Measurements from ENCODE around the gene KCNH5.
"Not testable (repeated sequence)": the region's sequence is repeated elsewhere in the genome, so short reads cannot be mapped to it uniquely, and the experiment has no call there.

The KCNH5 gene

GRCh38 chr14:62882967-62883366 lies 162.3 kb downstream of the KCNH5 start:
- no peak for DNase-seq

- no peak for DNase-seq
These were observed 178.9 kb downstream of the KCNH5 start for GRCh38 chr14:62866376-62866775.

DNA sequence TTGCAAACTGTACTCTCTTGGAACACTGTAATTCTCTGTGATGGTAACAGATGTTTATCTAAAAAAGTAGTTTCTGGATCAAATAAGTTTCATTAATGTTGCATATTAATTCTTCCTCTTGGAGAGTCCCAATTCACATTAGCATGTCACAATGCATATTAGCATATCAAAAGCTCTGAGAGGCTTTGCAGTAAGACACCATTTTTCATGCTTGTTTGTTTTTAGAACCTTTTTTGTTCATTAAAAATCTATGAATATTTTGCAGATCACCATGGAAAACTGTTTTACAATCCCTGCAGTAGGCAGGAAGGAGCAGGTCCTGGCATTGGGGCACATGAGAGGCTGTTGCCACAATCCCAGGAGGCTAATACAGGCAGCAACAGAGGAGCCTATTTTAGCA lies 180.7 kb downstream of the KCNH5 start:
- no peak for DNase-seq

- DNase-seq = not testable (repeated sequence)
These were observed 187.2 kb downstream of the KCNH5 start for GRCh38 chr14:62858011-62858410.

GRCh38 chr14:62854951-62855350 lies 190.3 kb downstream of the KCNH5 start:
- DNase-seq = no peak

- DNase-seq = no peak
These were observed 198.1 kb downstream of the KCNH5 start for GRCh38 chr14:62847168-62847567.

GRCh38 chr14:62844546-62844945 lies 200.7 kb downstream of the KCNH5 start:
- DNase-seq = no peak

GRCh38 chr14:62824086-62824485 lies 221.2 kb downstream of the KCNH5 start:
- no peak for DNase-seq

DNA sequence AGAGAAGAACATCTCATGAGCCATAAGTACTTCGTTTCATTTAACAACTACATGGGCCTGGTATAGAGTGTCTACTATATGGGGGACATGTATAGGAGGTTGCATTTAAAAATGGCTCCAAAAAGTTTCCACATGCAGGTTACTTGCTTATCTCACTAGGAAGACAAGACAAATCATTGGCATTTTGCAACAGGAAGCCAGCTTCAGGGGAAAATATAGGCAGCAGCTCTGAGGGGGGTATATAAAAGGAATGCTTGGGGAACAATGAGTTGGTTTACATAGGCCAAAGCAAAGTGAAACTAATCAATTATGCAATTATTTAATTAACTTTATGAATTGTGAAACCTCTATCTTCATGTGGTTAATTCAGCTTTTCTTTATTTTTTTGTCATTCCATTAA lies 225.3 kb downstream of the KCNH5 start:
- DNase-seq = no peak

DNA sequence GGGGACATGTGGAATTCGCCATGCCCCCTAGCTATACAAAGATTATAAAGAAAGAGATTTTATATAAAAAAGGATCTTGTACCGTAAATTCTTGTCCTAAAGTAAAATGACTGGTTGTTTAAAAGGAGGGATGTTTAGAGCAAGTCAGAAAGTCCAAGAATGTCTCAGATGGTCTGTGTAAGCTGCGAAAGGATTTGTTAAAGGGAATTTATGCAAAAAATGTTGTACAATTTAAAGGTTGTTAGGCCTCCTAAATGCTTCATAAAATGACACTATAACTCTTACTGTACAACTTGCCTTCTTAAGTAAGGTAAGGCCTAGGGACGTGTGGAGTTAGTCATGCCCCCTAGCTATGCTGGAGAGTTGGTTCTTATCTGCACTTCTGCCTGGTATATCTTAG lies 237.6 kb downstream of the KCNH5 start:
- no peak for DNase-seq

GRCh38 chr14:62800577-62800976 lies 244.7 kb downstream of the KCNH5 start:
- DNase-seq = no peak

DNA sequence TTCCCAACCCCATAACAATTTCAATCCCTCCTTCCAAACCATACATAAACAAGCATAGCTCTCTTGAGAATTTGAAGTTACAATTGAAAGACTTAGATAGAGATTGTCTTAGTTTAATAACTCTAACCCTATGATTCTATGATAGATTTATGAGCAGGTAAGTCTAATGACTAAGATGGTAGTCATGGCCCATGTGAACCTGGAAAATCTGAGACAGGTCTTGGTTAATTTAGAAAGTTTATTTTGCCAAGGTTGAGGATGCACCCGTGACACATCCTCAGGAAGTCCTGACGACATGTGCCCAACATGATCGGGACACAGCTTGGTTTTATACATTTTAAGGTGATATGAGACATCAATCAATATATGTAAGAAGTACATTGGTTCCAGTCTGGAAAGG lies 248.8 kb downstream of the KCNH5 start:
- no peak for DNase-seq

DNA sequence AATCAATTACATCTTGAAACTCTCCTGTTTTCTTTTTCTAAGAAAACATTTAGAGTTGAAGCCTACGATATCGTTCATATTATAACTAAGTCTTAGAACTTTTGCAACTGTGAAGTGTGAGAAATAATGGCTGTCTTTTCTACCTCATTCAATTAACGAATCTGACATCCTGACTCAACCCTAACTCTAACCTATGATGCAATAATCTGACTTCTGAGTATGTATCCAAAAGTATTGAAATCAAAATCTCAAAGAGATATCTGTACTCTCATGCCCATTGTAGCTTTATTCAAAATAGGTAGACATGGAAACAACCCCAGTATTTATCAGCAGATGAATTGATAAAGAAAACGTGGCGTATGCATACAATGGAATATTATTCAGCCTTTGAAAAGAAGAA lies 252.7 kb downstream of the KCNH5 start:
- no peak for DNase-seq

GRCh38 chr14:62781328-62781727 lies 263.9 kb downstream of the KCNH5 start:
- DNase-seq = not testable (repeated sequence)

DNA sequence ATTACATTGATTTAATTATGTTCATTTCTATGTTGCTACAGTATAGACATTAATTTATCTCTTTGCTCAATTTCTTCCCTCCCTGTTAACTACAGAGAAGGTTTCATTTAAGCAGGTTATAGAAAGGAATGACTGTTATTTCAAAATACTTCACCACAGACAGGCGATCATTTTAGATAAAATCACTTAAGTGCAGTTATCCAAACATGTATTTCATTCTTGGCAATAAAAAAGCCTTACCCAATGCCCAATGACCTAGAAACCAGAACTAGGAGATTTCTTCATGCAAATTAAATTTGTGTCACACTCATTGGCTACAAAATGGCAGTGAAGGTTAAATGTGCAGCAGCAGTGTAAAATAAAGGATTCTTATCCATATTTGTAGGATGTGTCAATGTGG lies 266.4 kb downstream of the KCNH5 start:
- no peak for DNase-seq

GRCh38 chr14:62778310-62778709 lies 266.9 kb downstream of the KCNH5 start:
- no peak for DNase-seq

GRCh38 chr14:62777510-62777909 lies 267.7 kb downstream of the KCNH5 start:
- no peak for DNase-seq

GRCh38 chr14:62776300-62776699 lies 269.0 kb downstream of the KCNH5 start:
- no peak for DNase-seq

GRCh38 chr14:62768753-62769152 lies 276.5 kb downstream of the KCNH5 start:
- DNase-seq = no peak

GRCh38 chr14:62763951-62764350 lies 281.3 kb downstream of the KCNH5 start:
- no peak for DNase-seq

DNA sequence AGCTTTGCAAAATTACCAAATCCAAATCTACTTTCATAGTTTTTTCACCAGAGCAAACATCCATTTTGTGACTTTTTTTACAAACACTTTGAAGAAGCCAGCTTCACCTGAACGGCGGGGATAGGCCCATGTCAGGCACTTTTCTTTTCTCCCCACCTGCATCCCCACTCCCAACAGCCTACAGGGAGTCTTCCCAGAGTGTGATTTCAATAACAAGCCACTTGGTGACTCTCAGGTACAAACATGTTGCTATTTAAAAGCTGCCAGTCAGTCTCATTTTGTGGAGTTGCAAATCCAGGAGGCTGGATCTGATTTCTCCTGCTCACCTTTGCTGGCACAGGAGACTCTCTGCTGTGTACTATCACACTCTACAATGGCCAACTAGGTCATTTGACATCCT lies 285.5 kb downstream of the KCNH5 start:
- no peak for DNase-seq

- DNase-seq = not testable (repeated sequence)
These were observed 298.4 kb downstream of the KCNH5 start for GRCh38 chr14:62746881-62747280.

GRCh38 chr14:62745496-62745895 lies 299.8 kb downstream of the KCNH5 start:
- no peak for DNase-seq

DNA sequence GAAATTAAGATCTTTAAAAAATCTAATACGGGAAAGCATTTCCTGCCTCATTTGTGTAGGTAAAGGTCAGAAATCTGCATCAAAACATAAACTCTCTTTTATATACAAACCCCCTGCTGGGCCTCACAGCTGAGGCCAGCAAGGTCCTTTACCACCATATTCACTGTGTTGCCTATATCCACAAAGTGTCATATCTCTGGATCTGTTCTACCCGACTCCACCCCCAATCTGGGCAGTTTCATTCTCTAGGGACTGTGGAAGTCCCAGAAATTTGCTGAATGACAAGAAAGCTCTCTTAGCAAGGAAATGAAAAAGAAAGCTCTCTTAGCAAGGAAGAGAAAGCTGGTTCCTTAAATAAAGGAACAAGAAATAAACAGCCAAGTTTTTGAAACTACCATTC lies 301.7 kb downstream of the KCNH5 start:
- no peak for DNase-seq

DNA sequence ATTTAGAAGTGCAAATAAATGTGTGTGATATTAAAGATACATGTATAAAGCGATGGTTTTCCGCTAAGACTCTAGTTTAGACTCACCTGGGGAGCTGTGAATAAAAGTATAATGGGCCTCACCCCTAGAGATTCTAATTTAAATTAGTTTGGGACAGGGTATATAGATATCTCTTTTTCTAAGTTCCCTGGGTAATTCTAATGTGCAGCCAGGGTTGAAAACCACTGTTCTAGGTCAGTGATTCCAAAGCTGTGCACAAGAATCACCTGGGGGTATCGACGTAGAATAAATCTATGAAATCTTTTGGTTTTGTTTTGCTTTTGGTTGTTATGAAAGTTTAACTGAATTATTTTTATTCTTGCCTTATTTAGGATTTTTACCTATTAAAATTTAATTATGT lies 302.1 kb downstream of the KCNH5 start:
- DNase-seq = no peak

DNA sequence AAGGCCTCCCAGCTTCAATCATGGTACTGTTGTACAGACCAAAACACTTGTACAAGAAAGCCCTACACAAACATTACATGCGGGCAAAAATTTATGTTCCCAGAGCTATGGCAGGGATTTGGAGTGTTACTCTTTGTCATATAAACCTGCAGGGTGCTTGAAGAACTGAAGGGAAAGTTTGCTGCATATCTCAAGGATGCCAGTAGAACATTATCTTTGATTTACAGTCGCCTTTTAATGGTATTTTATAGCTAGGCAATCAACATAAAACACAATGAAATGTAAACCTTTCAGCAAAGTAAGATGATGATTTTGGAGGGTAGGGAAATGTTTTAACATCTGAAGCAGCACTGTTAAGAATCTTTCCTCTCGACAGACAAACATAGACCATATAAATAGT lies 305.6 kb downstream of the KCNH5 start:
- no peak for DNase-seq
